ENCODE results near the gene PROZ.

PROZ gene

GRCh38 chr13:113207890-113208420 is 49.5 kb downstream of the PROZ start:
- peak overlapping the region; percentile 95 for H3K4me3 ChIP-seq (ENCODE audit: low read length)
- H3K9me3 ChIP-seq (ENCODE audit: low read length) = peaks cover 2% of the 10 kb centered on the region
- H3K27me3 ChIP-seq (ENCODE audit: insufficient read depth, low read length) = no peaks in the 10 kb centered on the region
- H3K36me3 ChIP-seq (ENCODE audit: insufficient read depth, low read length) = peaks cover 30% of the 10 kb centered on the region
- peak overlapping the region; percentile 97 for H2AFZ ChIP-seq (ENCODE audit: low read depth, low read length)
- H3K4me1 ChIP-seq (ENCODE audit: insufficient read depth, low read length) = peaks cover 26% of the 10 kb centered on the region

GRCh38 chr13:113208421-113209335 is 50.2 kb downstream of the PROZ start, which contains the start of gene PCID2:
PCID2 (minus strand) TSS chr13:113208669; CDS start chr13:113208634, 35 bp downstream.
- Histone ChIP-seq H3K36me3 (ENCODE audit: insufficient read depth, low read length) (peaks cover 30% of the 10 kb centered on the region), H3K4me3 (ENCODE audit: low read length) (peak within 1 kb of the TSS; percentile 95), H3K9me3 (ENCODE audit: low read length) (peaks cover 2% of the 10 kb centered on the region), H3K27me3 (ENCODE audit: insufficient read depth, low read length) (no peaks in the 10 kb centered on the region), H2AFZ (ENCODE audit: low read depth, low read length) (peak within 1 kb of the TSS; percentile 97), H3K4me1 (ENCODE audit: insufficient read depth, low read length) (peaks cover 26% of the 10 kb centered on the region)

DNA sequence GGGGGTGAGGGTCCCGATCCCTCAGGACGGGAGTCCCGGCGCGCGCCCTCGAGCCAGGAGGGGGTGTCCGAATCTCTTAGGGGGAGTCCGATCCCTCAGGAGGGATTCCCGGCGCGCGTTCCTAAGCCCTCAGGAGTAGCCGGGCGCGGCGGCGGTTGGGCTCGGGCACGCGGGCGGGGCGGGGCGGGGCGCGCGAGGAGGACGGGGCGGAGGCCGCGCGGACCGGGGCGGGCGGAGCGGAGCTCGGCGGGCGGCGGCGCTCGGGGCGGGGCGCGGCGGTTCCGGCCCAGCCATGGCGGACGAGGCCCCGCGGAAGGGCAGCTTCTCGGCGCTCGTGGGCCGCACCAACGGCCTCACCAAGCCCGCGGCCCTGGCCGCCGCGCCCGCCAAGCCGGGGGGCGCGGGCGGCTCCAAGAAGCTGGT is 50.9 kb downstream of the PROZ start, which contains the start of gene CUL4A:
Gene CUL4A, plus strand, starts transcription at position 278 of the 423 bp plus-strand sequence. Its CDS starts 15 bp downstream, at position 293.
- peak within 1 kb of the TSS; percentile 97 for H2AFZ ChIP-seq (ENCODE audit: low read depth, low read length)
- peaks cover 30% of the 10 kb centered on the region for H3K36me3 ChIP-seq (ENCODE audit: insufficient read depth, low read length)
- H3K4me3 ChIP-seq (ENCODE audit: low read length) = peak within 1 kb of the TSS; percentile 95
- H3K9me3 ChIP-seq (ENCODE audit: low read length) = peaks cover 2% of the 10 kb centered on the region
- peaks cover 26% of the 10 kb centered on the region for H3K4me1 ChIP-seq (ENCODE audit: insufficient read depth, low read length)
- no peaks in the 10 kb centered on the region for H3K27me3 ChIP-seq (ENCODE audit: insufficient read depth, low read length)

DNA sequence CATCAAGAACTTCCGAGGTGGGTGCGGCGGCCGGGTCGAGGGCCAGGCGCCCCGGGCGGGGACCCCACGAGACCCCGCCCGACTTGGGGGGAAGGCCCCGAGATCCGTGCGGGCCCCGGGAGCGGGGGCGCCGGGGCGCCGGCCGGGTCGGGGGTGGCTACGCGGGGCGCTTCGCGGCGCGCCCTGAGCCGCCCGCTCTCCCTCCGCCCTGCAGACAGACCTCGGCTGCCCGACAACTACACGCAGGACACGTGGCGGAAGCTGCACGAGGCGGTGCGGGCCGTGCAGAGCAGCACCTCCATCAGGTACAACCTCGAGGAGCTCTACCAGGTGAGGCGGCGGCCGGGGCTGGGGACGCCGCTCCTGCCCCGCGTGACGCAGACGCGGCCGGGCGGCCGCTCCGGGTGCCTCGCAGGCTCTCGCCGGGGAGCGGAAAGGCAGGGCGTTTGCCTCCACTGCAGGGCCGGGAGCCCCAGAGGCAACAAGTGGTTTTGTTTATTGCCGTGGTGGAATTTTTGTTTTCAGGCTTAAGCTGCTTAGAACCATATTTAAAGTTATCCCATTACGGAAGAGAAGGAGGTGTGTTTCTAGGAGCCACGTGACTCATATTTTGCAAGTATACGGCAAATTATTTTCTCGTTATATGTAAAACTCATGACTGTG is 51.4 kb downstream of the PROZ start:
- H3K36me3 ChIP-seq (ENCODE audit: insufficient read depth, low read length) = peaks cover 25% of the 10 kb centered on the region
- no peaks in the 10 kb centered on the region for H3K27me3 ChIP-seq (ENCODE audit: insufficient read depth, low read length)

DNA sequence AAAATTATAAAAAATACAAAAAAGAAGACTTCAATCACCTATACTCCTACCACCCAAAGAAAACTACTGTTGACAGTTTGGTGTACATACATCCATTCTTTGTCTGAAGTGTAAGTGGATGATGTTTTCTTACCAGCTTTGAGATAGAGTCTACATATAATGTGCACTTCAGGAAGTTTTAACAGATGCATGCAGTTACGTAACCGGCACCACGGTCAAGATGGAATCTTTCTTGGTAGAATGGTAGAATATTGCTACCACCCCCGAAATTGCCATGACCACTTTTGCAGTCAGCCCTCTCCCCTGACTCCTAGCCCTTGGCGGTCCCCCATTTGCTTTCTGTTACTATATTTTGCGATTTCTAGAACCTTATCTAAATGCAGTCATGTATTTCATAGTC is 52.4 kb downstream of the PROZ start:
- peak overlapping the region; percentile 95 for H3K4me3 ChIP-seq (ENCODE audit: low read length)
- peaks cover 19% of the 10 kb centered on the region for H3K36me3 ChIP-seq (ENCODE audit: insufficient read depth, low read length)
- no peak overlapping the region for H2AFZ ChIP-seq (ENCODE audit: low read depth, low read length)
- H3K27me3 ChIP-seq (ENCODE audit: insufficient read depth, low read length) = no peaks in the 10 kb centered on the region
- H3K4me1 ChIP-seq (ENCODE audit: insufficient read depth, low read length) = peaks cover 23% of the 10 kb centered on the region
- H3K9me3 ChIP-seq (ENCODE audit: low read length) = peaks cover 2% of the 10 kb centered on the region

More for the DNA sequence above, 51.4 kb downstream of the PROZ start:
- Histone ChIP-seq H3K4me3 (ENCODE audit: low read length) (peak overlapping the region; percentile 95), H3K4me1 (ENCODE audit: insufficient read depth, low read length) (peaks cover 26% of the 10 kb centered on the region), H3K9me3 (ENCODE audit: low read length) (peaks cover 2% of the 10 kb centered on the region), H2AFZ (ENCODE audit: low read depth, low read length) (peak overlapping the region; percentile 63)

DNA sequence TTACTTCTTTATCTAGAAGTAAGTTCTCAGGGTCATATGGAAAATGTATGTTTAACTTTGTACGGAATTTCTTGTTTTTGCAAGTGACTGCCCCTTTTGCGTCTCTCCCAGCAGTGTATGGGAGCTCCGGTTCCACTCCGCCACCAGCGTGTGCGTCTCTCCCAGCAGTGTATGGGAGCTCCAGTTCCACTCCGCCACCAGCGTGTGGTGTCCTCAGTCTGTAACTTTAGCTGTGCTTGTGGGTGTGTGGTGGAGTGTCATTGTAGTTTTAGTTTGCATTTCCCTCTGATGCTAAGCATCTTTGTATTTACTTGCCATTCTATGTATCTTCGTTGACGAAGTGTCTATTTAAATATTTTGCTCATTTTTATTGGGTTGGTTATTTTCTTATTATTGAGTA is 53.3 kb downstream of the PROZ start:
- Histone ChIP-seq H3K4me3 (ENCODE audit: low read length) (no peak overlapping the region), H3K27me3 (ENCODE audit: insufficient read depth, low read length) (no peaks in the 10 kb centered on the region), H2AFZ (ENCODE audit: low read depth, low read length) (no peak overlapping the region), H3K36me3 (ENCODE audit: insufficient read depth, low read length) (peaks cover 10% of the 10 kb centered on the region), H3K4me1 (ENCODE audit: insufficient read depth, low read length) (peaks cover 30% of the 10 kb centered on the region), H3K9me3 (ENCODE audit: low read length) (peaks cover 2% of the 10 kb centered on the region)

GRCh38 chr13:113216254-113217048 is 58.0 kb downstream of the PROZ start:
- no peaks in the 10 kb centered on the region for H3K27me3 ChIP-seq (ENCODE audit: insufficient read depth, low read length)
- H3K9me3 ChIP-seq (ENCODE audit: low read length) = peaks cover 2% of the 10 kb centered on the region
- H3K4me1 ChIP-seq (ENCODE audit: insufficient read depth, low read length) = peaks cover 12% of the 10 kb centered on the region
- peaks cover 26% of the 10 kb centered on the region for H3K36me3 ChIP-seq (ENCODE audit: insufficient read depth, low read length)
- no peak overlapping the region for H2AFZ ChIP-seq (ENCODE audit: low read depth, low read length)
- H3K4me3 ChIP-seq (ENCODE audit: low read length) = no peak overlapping the region

- Histone ChIP-seq H3K9me3 (ENCODE audit: low read length) (no peaks in the 10 kb centered on the region), H3K4me3 (ENCODE audit: low read length) (no peak overlapping the region), H3K36me3 (ENCODE audit: insufficient read depth, low read length) (peaks cover 37% of the 10 kb centered on the region), H3K27me3 (ENCODE audit: insufficient read depth, low read length) (no peaks in the 10 kb centered on the region), H2AFZ (ENCODE audit: low read depth, low read length) (no peak overlapping the region), H3K4me1 (ENCODE audit: insufficient read depth, low read length) (peaks cover 12% of the 10 kb centered on the region)
Measured at GRCh38 chr13:113218586-113218985, 60.1 kb downstream of the PROZ start.

- Histone ChIP-seq H3K36me3 (ENCODE audit: insufficient read depth, low read length) (peaks cover 40% of the 10 kb centered on the region), H3K4me3 (ENCODE audit: low read length) (no peak overlapping the region), H3K4me1 (ENCODE audit: insufficient read depth, low read length) (peaks cover 12% of the 10 kb centered on the region), H2AFZ (ENCODE audit: low read depth, low read length) (no peak overlapping the region), H3K27me3 (ENCODE audit: insufficient read depth, low read length) (no peaks in the 10 kb centered on the region), H3K9me3 (ENCODE audit: low read length) (no peaks in the 10 kb centered on the region)
Measured at GRCh38 chr13:113219256-113219940, 61.0 kb downstream of the PROZ start.

DNA sequence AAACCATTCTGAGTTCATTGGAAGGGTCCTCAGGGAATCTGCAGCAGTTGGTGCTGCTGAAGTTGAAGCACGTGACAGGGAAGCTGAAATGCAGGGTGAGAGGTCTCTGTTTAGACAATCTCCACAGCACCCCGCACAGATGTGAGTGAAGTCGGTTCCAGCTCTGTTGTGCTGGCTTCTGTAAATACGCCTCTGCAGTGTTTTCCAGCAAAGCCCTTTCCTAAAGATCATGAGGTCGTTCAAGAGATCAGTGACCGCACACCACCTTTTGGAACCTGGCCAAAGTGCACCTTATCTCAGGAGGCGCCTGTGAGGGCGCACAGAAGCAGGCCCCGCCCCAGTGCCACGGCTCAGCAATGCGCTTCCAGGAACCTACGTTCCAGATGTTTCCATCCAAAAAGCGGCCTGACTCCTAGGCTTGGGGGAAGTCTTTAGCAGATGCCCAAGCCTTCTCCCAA is 61.7 kb downstream of the PROZ start:
- no peaks in the 10 kb centered on the region for H3K9me3 ChIP-seq (ENCODE audit: low read length)
- H3K27me3 ChIP-seq (ENCODE audit: insufficient read depth, low read length) = no peaks in the 10 kb centered on the region
- peaks cover 48% of the 10 kb centered on the region for H3K36me3 ChIP-seq (ENCODE audit: insufficient read depth, low read length)
- peaks cover 12% of the 10 kb centered on the region for H3K4me1 ChIP-seq (ENCODE audit: insufficient read depth, low read length)
- no peak overlapping the region for H3K4me3 ChIP-seq (ENCODE audit: low read length)
- no peak overlapping the region for H2AFZ ChIP-seq (ENCODE audit: low read depth, low read length)

DNA sequence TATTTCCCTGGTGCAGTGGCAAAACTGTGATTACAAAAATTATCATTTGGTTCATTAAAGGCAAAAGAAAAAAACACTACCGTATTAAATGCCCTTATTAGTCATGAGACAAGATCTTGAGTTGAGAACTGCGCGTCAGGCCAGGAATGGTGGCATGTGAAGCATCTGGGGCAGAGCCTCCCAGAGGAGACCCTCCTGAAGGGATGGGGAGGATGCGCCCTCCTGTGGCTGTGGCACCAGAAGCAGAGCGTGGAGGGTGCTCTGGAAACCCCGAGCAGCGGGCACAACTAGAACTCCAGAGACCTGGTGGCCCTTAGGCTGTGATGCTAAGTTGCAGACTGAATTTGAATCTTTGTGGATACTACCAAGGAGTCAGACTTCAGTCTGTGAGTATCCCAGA is 62.4 kb downstream of the PROZ start:
- Histone ChIP-seq H2AFZ (ENCODE audit: low read depth, low read length) (no peak overlapping the region), H3K36me3 (ENCODE audit: insufficient read depth, low read length) (peaks cover 54% of the 10 kb centered on the region), H3K9me3 (ENCODE audit: low read length) (no peaks in the 10 kb centered on the region), H3K4me3 (ENCODE audit: low read length) (no peak overlapping the region), H3K27me3 (ENCODE audit: insufficient read depth, low read length) (no peaks in the 10 kb centered on the region), H3K4me1 (ENCODE audit: insufficient read depth, low read length) (peaks cover 12% of the 10 kb centered on the region)
